Brain pericyte (primary cell): ENCODE measurements around the gene MTSS2.

Experiments
- DNase-seq: peaks from one replicate; pipeline ENCODE4 v3.0.0-alpha.2; 2012; ENCODE audit warnings: low read depth, low spot score

MTSS2 gene

DNA sequence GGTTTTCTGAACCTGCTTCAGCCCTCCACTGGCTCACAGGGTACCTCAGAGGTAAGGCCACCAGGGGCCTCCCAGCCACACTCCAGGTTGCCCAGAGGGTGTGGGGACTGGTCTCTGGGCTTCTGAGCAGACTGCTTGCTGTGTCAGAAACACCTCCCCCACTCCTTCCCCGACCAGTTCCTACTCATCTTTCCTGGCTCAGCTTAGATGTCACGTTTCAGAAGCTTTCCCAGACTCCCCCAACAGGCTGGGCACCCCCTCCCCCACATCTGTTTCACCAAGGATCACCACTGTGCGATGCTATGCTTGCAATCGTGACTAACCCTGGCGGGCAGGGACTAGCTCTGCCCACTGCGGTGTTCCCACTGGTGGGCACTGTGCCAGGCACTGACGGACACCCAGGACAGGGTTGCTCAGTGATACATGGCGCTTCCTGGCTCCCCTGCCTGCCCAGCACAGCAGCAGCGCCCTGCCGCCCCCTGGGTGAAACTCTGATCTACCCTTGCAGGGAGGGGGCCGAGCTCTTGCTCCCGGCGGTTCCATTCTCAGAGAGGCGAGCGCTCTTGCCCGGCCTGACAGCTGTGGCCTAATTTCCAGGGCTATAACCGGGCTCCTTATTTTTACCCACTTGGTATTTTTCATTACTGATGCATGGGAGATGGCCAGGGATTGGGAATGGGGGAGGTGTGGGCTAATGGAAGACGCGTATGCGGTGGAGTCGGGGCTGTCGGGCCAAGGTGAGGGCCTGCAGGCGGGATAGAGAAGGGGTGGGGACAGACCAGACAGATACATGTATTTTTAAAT is 29.4 kb upstream of the MTSS2 start:
- peak; percentile 97 for DNase-seq

DNA sequence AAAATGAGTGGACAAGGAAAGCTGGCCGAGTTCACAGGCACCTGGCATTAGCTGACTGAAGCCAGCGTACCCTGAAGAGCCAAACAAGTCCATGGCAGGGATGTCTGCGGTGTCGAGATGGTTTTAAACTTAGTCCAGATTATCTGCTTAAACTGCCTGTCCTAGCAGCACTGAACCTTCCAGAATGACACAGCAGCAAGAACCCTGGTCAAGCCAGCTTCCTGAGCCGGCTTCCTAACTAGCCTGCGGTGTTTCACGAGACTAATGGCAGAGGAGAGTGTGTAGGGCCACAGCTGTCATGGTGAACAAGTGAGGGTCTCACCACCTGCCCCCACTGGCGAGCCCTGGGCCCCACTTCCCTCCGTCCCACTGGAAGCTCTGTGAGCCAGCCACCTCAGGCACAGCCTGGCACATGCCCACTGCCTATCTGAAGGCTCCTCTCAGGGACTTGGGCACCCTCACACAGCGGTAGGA is 28.8 kb upstream of the MTSS2 start:
- DNase-seq: no peak

DNA sequence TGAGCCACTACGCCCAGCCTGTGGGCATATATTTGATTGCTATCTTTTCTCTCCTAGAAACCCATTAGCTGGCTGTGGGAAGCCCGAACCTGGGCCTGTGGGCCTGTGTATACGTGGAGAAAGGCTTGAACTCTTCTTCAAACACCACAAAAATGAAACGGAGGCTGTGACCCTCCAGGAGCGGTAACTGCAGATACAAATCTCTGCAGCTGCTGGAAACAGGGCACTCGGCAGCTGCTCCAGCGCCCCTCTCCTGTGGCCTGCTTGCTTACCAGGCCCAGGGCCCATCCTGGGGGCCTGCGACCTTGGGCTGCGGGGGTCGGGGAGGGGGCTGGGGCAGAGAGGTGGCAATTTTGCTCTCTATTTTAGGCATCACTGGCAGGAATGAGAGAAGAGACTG is 28.0 kb upstream of the MTSS2 start:
- DNase-seq: no peak

DNA sequence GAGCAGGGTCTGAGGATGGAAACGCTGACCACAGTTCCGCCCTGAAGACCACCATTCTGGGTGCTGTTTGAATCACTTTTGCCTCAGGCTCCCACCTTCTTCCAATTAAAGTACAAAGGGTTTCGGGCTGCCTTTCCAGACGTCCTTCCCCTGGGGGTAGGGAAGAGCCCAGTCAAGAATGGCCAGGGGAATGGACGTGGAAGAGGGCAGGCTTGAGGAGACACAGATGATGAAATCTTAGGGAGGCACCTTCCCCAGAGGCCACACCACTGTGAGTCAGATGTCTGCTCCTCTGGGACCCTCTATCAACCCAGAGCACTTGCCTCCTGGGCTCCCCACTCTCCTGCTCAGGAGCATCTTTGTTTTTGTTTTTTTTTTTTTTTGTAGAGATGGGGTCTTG is 27.5 kb upstream of the MTSS2 start:
- DNase-seq: no peak

DNA sequence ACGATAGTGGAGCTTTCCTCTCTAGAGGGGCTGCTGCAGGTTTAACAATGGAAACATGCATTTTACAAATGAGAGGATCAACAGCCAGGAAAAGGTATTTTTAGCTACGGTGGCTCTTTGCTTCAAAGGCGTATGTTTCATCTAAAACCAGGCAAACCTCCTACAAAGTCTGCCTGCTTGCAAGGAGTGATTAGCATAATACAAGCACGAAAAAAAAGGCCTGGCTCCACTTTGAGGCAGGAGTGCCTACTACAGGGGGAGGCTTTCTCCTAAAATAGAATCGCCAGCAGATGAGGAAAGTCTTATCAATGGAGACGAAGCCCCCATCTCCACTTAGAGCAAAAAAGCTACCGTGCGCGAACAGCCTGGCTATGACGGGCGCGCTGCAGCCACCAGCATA is 27.1 kb upstream of the MTSS2 start:
- DNase-seq: no peak

DNA sequence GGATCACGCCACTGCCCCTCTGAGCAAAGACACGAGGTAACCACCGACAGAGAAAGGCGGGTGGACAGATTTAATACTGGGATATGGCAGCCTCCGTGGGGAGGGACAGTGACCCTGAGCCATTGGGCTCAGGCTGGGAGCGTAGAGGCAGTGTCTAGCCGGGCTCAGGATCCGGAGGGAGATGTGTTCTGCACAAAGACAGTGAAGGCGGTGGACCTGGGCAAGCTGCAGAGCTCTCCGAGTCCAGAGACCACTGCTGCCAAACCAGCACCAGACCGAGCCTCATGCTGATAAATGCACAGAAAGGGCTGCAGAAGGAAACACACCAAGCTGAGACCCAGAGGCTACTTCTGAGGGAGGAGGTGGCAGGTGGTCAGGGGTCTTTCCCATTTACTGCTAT is 26.5 kb upstream of the MTSS2 start:
- no peak for DNase-seq

DNA sequence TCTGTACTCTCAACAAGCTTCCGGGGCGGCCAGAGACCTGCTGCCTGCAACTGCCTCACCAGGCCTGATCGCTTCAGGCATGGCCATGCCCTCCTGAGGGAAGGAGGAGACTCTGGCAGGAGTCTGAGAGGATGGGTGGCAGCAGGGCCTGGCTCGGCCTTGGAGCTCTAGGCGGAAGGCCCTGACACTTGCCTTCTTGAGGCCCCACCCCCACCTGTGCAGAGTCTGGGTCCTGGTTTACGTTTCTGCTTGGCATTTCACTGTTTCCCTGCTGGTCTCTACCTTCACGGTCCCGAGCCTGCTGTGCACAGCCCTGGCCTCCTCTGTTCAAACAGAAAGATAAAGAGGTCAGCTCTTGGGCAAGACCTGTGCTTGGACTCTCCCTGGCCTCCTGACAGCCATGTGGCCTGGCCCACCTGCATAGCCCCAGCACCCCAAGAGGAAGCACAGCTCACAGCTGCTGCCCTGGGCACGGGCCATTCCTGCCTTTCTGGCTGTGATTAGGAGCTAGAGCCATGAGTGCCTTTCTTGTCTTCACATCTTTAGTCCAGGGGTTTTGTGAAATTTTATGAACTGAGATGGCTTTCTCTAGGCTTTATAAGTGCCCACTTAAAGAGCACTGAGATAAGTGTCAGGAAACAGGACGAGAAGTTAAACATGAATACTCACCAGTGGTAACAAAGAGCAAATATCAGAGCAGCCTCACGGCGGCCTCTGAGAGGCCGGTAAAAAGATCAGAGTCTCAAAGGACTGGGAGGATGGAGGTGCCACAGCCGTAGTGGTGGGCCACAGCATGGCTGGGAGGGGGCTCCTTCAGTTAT is 25.6 kb upstream of the MTSS2 start:
- DNase-seq: no peak

DNA sequence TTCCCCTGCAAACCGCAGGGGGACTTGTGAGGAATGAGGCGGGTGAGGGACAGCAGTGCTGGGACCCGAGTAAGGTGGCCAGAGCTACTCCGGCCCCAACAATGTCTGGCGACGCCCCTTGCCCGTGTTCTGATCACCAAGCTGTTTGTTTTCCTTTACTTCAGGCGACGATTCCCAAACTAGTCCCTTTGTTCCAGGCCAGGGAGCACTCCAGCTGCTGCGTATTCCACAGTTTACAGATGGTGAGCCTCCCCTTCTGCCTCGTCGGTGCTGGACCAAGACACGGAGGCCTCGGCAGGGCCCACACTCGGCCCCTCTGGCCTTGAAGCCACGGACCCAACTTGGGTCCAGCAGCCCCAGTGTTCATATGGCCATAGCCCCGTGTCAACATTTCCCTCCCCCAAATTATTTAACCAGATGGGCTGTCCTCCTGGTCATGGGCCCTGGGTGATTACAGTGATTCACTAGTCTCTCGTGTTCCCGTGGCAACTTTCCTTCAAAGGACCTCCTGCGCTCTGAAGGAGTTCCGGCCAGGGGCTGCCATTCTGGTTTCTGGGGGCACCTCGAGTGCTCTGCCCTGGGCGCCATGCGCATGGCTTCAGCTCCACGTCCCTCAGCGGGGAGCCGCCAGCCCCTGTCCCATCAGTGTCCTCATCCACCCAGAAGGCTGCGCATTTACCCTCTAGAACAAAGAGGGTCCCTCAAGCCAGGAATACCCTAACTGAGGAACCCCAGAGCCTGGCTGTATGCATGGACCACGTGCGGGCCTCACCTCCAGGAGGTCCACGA is 24.8 kb upstream of the MTSS2 start:
- no peak for DNase-seq

DNA sequence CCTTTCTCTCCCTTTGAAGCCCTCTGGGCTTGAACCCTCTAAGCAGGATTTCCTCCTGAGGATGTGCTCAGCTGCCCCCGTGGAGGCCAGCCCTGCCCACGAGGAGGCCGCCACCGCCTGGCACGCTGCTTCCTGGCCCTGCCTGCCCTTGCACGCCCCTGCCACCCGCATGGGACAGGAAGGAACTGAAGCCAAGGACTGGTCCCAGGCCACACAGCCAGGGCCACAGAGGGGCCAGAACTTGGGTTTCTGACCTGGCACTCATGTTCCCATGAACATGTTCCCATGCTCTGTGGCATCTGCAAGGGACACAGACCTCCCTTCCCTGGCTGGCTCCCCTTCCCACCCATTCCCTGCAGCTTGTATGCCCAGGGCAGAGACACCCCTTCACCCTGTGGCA is 24.1 kb upstream of the MTSS2 start:
- DNase-seq: no peak

DNA sequence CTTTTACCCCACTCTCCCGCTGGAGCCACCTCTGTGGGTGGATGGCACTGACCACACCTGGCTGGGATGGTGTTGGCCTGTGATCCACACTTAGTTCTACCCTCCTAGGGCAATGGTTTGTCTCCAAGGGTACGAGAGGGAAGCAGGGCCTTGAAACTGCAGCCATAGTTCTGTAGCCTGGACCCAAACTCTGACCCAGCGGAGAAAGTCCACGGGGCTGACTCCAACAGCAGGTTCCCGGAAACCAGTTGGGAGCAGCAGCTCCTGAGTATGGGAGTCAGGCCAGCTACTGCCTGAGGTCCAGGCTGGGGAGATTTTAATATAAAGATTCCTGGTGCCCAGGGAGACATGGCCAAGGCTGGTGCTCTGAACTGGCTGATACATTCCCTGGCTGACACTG is 23.6 kb upstream of the MTSS2 start:
- no peak for DNase-seq

DNA sequence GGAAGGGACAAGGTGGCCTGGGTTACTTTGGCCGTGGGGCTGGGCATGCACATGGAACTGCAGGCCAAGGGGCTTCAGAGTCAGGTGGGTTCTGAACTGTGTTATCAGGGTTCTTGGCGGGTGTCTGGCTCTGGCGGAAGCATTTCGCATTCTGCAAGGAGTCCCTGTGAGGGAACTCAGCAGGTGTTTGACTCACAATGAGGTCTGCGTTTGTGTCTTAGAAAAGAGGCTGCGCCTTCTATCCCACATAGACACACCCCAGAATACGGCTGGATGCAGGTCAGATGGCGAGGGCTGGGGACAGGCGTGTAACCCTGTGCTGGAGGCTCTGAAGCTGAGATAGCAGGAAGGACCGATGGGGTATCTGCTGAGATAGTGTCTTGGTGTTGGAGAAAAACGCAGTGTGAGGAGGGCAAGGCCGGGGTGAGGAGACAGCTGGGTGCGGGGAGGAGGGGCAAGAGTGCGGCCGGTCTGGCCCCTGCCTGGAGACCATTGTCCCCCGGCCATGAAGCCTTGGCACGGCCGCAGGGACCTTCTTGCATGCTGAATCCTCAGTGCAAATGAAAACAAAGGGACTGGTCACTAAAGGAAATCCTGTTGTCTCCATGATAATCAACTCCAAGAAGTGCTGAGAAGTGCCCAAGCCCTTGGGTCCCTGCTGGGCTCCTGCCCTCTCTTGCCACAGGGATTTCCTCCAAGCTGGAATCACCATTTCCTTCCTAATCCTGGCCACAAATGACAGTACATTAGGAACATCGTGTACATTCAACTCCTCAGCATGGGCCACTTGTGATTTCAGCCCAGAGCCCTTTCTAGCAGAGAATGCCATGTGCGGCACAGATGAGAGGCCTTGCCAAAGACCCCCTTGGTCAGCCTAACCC is 22.8 kb upstream of the MTSS2 start:
- no peak for DNase-seq

DNA sequence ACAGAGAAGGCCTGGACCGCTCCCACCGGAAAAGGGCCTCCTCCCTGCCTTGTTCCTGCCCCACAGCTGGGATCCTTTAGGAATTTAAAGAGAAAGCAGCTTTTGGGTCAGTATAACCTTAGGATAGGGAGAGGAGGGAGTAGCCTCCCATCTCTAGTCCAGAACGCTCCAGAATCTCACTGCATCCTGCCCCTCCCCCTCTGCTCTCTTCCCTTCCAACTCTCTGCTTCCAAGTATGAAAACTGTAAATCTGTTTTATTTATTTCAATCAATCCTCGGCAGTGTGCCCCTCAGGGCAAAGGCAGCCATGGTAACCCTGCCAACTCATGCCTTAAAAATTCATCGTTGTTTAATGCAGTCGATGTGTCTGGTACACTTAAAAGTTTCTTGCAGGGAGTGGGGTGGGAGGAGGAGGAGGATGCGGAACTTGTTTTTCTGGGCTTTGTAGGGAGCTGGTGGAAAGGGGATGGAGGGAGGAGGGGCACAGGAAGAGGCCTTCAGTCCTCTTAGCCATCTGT is 21.2 kb upstream of the MTSS2 start:
- peak; percentile 57 for DNase-seq

DNA sequence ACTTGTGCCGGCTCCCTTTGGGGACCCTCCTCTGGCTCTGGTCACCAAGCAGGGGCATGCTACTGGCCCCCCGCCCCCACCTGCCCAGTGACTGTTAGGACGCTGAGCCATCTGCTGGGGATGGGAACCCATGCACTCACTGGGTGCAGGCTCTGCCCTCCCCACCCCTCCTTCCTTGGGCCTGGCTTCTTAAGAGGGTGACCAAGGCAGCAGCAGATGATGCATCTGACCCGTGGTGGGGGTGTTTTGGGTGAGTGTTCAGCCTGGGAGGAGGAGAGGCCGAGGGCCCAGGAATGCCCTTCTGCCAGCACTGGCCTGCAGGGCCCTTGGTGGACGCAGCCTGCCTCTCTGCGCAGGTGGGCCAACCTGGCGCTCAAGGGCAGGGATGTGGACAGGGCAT is 19.2 kb upstream of the MTSS2 start:
- no peak for DNase-seq

DNA sequence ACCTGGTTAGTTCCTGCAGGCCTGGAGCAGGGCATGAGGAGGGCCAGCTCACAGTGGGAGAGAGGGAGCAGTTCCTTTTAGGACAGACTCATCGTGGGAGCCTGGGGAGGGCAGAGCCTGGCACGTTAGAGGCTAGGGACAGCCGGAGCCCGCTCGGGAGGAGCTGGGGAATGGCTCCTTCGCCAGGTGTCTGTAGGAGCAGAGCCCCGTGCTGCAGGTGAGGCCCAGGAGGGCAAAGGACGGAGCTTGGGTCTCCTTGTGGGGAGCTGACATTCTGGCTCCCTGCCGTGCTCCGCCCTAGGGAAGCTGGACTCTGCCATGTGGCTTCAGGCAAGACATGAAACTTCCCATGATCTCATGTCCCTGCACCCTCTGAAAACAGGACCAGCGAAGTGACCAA is 18.7 kb upstream of the MTSS2 start:
- DNase-seq: no peak

DNA sequence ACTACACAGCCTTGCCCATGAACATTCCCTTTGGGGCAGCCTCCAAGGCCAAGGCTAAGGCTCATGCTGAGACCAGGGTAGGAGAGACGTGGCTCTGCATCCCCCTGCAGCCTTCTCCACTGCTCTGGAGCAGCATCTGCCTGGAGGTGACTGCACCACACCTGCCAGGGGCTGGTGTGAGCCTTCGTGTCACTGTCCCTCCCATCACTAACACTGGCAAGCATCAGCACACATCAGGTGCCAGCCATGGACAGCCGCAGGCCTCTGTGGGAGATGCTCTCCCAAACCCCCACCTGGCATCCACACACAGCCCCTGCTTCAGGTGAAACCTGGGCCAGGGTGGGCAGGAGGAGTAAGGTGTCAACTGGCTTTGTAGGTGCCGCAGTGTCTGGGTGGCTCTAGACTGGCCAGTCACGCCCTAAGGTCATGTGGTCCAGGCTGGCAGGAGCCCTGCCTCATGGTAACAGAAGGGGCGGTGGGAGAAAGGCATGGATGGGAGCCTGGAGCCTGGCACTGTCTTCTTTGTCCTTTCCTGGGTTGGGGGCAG is 18.1 kb upstream of the MTSS2 start:
- no peak for DNase-seq

DNA sequence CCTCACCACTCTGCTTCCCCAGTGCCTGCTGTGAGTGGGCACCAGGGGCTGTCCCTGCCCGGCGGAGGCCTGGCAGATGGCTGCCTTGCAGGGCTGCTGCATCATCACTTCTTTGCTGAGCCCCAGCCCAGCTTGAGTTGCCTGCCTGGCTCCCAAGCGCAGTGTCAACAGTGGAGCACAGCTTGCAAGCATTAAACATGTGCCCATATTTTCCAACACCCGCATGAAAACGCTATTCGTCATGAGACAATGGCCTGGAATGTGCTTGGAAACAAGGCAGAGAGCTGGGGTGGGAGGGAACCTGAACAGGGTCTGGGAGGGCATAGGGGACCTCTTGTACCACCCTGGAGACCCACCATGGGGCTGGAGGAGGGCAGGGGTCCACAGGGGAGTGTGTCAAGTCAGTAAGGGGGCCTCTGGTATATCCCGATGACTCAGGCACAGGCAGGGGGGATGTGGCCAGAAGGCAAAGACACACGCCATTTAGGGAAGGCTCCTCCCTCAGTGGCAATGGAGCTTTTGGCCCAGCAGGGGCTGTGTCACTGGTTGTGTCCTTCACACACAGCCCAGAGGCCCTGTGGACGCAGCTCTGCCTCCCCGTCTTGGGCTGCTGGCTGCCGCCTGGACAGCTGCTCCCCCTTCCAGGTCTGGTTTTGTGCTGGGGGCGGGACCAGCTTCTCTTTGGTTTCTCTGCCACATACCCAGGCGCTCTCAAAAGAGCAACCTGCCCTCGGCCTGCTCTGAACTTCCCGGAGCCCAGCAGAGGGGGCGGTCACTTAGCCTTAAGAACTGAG is 17.4 kb upstream of the MTSS2 start:
- peak; percentile 97 for DNase-seq

DNA sequence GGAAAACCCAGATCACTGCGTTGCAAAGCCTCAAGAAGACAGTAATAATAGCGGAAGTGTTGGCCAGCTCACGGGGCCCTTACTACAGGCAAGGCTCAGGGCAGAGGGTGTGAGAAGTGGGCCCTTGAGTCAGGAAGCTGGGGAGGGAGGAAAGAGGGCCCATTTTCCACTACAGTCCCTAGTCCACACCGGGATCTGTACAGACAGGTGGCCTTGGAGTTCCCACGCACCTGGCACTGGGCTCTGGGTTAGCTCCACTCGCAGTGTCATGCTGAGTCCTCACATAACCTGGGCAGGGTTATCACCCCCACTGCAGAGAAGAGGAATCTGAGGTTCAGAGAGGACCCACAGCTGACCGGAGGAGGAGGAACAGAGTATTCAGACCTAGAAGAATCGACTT is 16.8 kb upstream of the MTSS2 start:
- DNase-seq: no peak

DNA sequence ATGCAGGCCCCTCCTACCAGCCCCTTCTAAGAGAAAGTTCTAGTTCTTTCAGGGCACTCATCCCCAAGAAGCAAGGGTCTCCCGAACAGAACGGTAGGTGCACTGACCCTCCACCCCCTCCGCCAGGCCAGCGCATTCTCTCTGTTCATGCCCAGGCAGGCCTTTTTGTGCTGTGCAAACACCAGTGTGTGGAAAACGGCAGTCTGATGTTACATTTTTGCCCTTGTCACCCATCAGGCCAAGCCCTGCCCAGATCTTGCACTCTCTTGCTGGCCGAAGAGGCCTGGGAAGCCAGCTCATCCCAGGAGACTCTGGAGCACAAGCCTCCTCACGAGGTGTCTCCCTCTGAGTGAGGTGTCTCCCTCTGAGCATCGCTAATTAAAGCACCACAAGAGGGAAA is 16.1 kb upstream of the MTSS2 start:
- no peak for DNase-seq

DNA sequence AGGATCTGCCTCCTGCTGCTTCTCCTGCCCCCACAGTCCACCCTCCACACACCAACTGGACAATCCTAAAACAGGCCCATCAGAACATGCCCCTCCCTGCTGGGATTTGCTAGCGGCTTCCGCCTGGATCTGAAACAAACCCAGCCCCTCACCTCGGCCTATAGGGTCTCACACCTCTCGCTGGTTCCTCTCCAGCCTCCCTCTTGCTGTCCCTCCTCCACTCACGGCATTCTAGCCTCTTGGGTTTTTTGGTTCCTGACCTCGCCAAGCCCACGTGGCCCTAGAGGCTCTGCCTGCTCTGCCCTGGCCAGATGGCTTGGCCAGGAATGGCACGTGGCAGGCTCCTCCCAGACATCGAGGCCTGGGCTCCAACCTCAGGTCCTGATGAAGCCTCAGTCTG is 15.7 kb upstream of the MTSS2 start:
- no peak for DNase-seq

DNA sequence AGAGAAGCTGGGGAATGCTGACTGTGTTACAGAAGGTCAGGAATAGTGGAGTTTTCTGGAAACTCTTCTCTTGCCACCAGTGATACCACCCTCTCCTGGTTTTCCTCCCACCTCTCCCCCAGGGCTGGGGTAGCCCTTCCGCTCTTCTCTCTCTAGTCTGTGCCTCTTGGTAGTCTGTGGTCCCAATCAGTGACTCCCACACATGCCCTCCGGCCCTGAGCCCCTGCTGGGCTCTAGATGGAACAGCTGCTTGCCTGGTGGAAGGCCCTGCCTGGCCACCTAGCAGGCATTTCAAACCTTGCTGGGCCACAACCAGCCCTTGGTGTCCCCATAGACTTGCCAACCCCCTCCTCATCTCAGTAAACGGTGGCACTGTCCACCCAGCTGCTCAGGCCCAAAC is 15.2 kb upstream of the MTSS2 start:
- DNase-seq: no peak
